GM12878 (cell line): ENCODE measurements around the gene PCDHA7.

ENCODE experiments used
- CTCF ChIP-seq, 3 experiments: IDR thresholded peaks in 2 of 3; conservative IDR thresholded peaks in 1 of 3; 2 replicates each; pipeline ENCODE4 v1.5.1; 2011; ENCODE audit warnings: low read depth in 3 of 3, low read length in 3 of 3, mild to moderate bottlenecking in 3 of 3, control low read depth in 2 of 3, moderate library complexity in 2 of 3, inconsistent platforms in 1 of 3, mixed read lengths in 1 of 3; ENCODE audit not compliant: control insufficient read depth in 2 of 3, insufficient read depth in 1 of 3; ENCODE audit errors: extremely low read depth in 1 of 3
- EZH2 ChIP-seq: IDR thresholded peaks from 2 replicates; pipeline ENCODE4 v1.6.1; 2012; ENCODE audit warnings: low read depth, mild to moderate bottlenecking, control low read depth, inconsistent platforms, low read length, borderline replicate concordance; ENCODE audit not compliant: control insufficient read depth
- FOXM1 ChIP-seq: IDR thresholded peaks from 2 replicates; pipeline ENCODE4 v1.6.1; 2012; ENCODE audit warnings: low read depth, mild to moderate bottlenecking, inconsistent platforms, low read length, moderate library complexity
- MXI1 ChIP-seq: fragments of 150-350 bp; IDR thresholded peaks from 2 replicates; pipeline ENCODE4 v1.6.1; 2011; ENCODE audit warnings: low read depth, mild to moderate bottlenecking, inconsistent platforms, low read length, improper control_type of control experiment
- POLR2A ChIP-seq: IDR thresholded peaks from 2 replicates; pipeline ENCODE4 v1.6.1; 2011; ENCODE audit warnings: low read depth, mild to moderate bottlenecking, low read length
- SKIL ChIP-seq: fragments of 450-650 bp; IDR thresholded peaks from 2 replicates; pipeline ENCODE4 v1.6.1; 2017; ENCODE audit warnings: mild to moderate bottlenecking, low read depth, inconsistent platforms; ENCODE audit not compliant: poor library complexity, severe bottlenecking
- SP1 ChIP-seq: IDR thresholded peaks from one replicate; pipeline ENCODE4 v1.6.1; 2011; ENCODE audit warnings: low read depth, low read length
- SPI1 ChIP-seq: IDR thresholded peaks from 2 replicates; pipeline ENCODE4 v1.6.1; 2011; ENCODE audit warnings: low read depth, mild to moderate bottlenecking, low read length, moderate library complexity, borderline replicate concordance; ENCODE audit not compliant: insufficient read depth

- TF ChIP-seq EZH2 (no peak), FOXM1 (no peak), POLR2A (no peak), SP1 (no peak), CTCF (IDR thresholded peaks at IDR 0.05 in 2 of 3, conservative IDR thresholded peaks at IDR 0.05 in 1 of 3; ENCODE audit: control insufficient read depth in 2 of 3, extremely low read depth in 1 of 3, insufficient read depth in 1 of 3, low read depth in 3 of 3, low read length in 3 of 3) (no peak), SPI1 (no peak), SKIL (no peak), MXI1 (no peak)
Measured at GRCh38 chr5:140835622-140836510, 1.8 kb downstream of the PCDHA7 start.
